CD4-positive, alpha-beta T cell treated with Interleukin-21 for 1 hour (primary cell): ENCODE measurements around the gene NR4A1.
A peak's percentile ranks its signal among the peaks of the same experiment; 100 is the strongest.

Experiments
- DNase-seq: peaks from one replicate; pipeline ENCODE4 v3.0.0-alpha.2; 2020

The NR4A1 gene

GRCh38 chr12:52050758-52051541 is at the start of gene NR4A1:
TSS of gene NR4A1 (plus strand) at chr12:52051442. CDS start at chr12:52054329, 2,887 bp downstream.
- DNase-seq, result peak; percentile 99

- no peak for DNase-seq
These were observed 48.2 kb upstream of the NR4A1 start for GRCh38 chr12:52003016-52003550.

DNA sequence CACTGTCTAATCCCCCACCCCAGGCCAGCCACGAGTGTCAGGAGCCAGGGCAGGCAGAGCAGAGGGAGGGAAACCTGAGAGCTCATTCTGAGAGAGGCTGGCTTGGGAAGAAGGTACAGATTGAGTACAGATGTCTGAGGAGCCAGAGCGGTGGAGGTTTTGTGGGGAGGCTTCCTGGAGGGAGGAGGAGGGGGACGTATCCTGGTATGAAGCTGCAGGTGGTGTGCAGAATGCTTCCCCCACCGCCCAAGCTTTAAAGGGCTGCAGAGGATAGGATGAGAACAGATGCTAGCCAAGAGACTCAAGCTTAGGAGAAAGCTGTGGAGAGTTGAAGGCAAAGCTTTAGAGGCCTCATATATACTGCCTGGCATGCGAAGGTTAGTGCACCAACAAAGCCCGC is 47.7 kb upstream of the NR4A1 start:
- DNase-seq, result no peak

- DNase-seq, result no peak
These were observed 47.1 kb upstream of the NR4A1 start for GRCh38 chr12:52004042-52004648.

DNA sequence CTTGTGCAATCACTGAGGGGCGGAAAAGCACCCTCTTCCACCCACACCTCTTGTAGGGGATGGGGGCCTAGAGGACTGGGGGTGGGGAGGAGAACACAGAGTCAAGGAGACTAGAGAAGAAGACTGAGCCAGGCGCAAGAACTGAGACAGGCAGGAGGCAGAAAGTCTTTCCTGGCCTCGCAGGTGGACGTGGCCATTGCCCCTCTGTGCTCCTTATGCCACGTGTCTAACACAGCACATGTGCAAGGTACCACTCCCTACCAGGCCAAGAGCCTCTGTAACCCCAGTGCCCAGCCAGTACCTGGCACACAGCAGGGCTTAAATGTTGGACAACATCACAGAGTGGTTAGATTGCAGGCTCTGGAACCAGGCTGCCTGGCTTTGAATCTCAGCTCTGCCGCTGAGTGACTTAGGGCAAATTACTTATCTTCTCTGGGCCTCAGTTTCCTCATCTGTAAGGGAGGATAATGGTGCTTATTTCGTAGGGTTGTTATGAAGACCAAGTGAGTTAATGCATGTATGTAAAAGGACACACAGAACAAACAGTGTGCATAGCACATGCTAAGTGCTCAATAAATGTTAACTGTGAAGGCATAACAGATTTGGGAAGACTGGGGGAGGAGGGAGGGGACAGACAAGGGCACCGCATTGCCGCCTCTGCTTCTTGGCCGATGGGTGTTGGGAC is 45.9 kb upstream of the NR4A1 start:
- DNase-seq, result no peak

DNA sequence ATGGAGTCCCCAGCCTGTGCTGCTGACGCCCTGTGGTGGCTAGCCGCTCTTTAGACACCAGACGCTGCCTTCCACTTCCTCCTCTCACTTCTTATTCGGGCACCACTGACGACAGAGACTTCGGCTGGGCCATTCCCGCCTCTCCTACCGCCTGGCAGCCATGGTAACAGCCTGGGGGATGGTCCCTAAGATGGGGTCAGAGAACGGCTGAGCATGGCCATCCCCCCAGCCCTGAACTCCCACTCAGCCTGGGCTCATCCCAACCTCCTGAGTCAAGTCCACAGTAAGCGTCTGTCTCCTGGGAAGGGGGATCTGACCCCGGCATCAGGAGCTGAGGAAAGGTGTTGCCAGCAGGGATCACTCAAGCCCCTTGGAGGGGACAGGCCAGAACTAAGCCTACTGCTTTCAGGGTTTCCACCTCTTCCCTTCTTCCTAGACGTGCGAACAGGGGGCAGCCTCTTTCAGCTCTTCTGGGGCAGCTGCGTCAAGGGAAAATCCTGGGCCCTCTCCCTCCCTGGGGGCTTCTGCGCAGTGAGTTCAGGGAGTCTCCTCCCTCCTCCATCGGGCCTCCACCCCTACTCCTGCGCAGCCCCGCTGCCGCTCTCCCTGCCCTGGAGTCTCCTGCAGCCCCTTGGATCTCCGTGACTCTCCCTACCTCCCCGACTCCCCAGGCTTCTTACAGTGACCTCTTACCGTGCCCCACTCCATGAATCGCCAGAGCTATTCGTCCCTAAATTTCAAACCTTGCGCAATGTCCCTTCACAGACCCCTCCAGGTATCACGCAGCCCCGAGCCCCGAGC is 45.1 kb upstream of the NR4A1 start:
- peak; percentile 54 for DNase-seq

- DNase-seq, result peak; percentile 89
These were observed 44.5 kb upstream of the NR4A1 start, which contains the start of gene TAMALIN for GRCh38 chr12:52006726-52007157. TSS of gene TAMALIN (plus strand) at chr12:52006946. CDS start at chr12:52007020, 74 bp downstream.

GRCh38 chr12:52007158-52007921 is 43.9 kb upstream of the NR4A1 start:
- DNase-seq, result peak; percentile 72

- no peak for DNase-seq
These were observed 43.2 kb upstream of the NR4A1 start for GRCh38 chr12:52007982-52008510.

GRCh38 chr12:52009081-52009751 is 42.0 kb upstream of the NR4A1 start:
- no peak for DNase-seq

- DNase-seq, result no peak
These were observed 41.1 kb upstream of the NR4A1 start for GRCh38 chr12:52010152-52010622.

DNA sequence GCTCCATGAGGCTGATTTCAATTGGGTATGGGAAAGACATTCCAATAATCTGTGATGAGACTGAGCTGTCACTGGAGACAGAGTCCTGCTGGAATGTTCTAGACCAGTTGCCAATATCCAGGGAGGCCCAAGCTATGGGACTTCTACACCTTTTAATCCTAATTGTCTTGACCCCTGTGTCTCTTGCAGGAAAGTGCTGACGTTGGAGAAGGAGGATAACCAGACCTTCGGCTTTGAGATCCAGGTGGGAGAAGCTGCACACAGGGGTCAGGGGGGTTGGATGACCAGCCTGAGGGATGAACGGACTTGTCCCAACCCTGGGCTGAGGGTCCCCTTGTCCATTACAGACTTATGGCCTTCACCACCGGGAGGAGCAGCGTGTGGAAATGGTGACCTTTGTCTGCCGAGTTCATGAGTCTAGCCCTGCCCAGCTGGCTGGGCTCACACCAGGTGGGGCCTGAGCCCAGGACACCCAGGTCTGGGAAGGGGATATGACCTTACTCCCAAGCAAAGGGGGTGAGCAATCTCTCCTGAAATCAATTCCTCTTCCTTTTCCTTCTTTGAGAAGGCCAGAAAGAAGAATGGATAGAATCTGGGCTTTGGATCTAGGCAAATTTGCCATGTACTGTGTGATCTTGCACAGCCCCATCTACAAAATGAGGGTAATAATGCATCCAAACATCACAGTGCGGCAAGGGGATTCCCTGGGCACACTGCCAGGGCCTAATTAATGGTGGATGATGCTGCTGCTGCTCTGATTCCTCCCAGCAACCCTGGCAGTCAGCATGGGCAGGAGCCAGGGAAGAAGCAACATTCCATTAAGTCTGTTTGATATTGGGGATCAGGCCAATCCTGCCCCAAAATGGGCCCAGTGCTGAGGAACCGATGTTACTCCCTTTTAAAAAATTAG is 40.3 kb upstream of the NR4A1 start:
- no peak for DNase-seq

- DNase-seq, result no peak
These were observed 39.5 kb upstream of the NR4A1 start for GRCh38 chr12:52011602-52012214.

GRCh38 chr12:52013626-52014310 is 37.5 kb upstream of the NR4A1 start:
- DNase-seq, result no peak

GRCh38 chr12:52014567-52015530 is 36.4 kb upstream of the NR4A1 start:
- DNase-seq, result no peak

GRCh38 chr12:52015532-52016041 is 35.7 kb upstream of the NR4A1 start:
- no peak for DNase-seq
